Stimulated activated memory B cell treated with anti-CD40 and anti-IgM and Interleukin-4, amounts not matched to agents 10 μg/mL and 1 μg/mL and 100 μg/mL, for 72 hours (primary cell): Measurements from ENCODE around the gene WASF2.
"Not testable (repeated sequence)": the region's sequence is repeated elsewhere in the genome, so short reads cannot be mapped to it uniquely, and the experiment has no call there.

Experiments
- ATAC-seq: fragments of 150-1000 bp; cut with Tn5 transposase; 2 replicates; pipeline ENCODE4 v1.10.0; 2021
- H3K27ac Mint-ChIP-seq: one replicate; pipeline ENCODE4 v1.8.0; 2022; ENCODE audit warnings: mild to moderate bottlenecking, mixed read lengths
- H3K27me3 Mint-ChIP-seq: one replicate; pipeline ENCODE4 v1.8.0; 2022; ENCODE audit warnings: mixed read lengths
- H3K36me3 Mint-ChIP-seq: one replicate; pipeline ENCODE4 v1.8.0; 2022; ENCODE audit warnings: mixed read lengths
- H3K4me1 Mint-ChIP-seq: one replicate; pipeline ENCODE4 v1.8.0; 2022; ENCODE audit warnings: mixed read lengths
- H3K4me3 Mint-ChIP-seq: one replicate; pipeline ENCODE4 v1.8.0; 2022; ENCODE audit warnings: mild to moderate bottlenecking, moderate library complexity, mixed read lengths
- H3K9me3 Mint-ChIP-seq: one replicate; pipeline ENCODE4 v1.8.0; 2022; ENCODE audit warnings: mixed read lengths

The WASF2 gene

GRCh38 chr1:27489501-27489972 lies 430 bp downstream of the WASF2 start:
- Mint-ChIP-seq H3K27me3 (no peaks in the 10 kb centered on the region), H3K36me3 (peaks cover 3% of the 10 kb centered on the region), H3K4me1 (peaks cover 51% of the 10 kb centered on the region), H3K9me3 (no peaks in the 10 kb centered on the region), H3K27ac (peak overlapping the region; percentile 100), H3K4me3 (peak overlapping the region; percentile 91)
- peak; percentile 50 for ATAC-seq

GRCh38 chr1:27487966-27488884 lies 1.7 kb downstream of the WASF2 start:
- peak overlapping the region; percentile 91 for H3K4me3 Mint-ChIP-seq
- ATAC-seq: no peak
- peak overlapping the region; percentile 100 for H3K27ac Mint-ChIP-seq
- no peaks in the 10 kb centered on the region for H3K9me3 Mint-ChIP-seq
- peaks cover 58% of the 10 kb centered on the region for H3K4me1 Mint-ChIP-seq
- peaks cover 3% of the 10 kb centered on the region for H3K36me3 Mint-ChIP-seq
- H3K27me3 Mint-ChIP-seq: no peaks in the 10 kb centered on the region

GRCh38 chr1:27485363-27485762 lies 4.6 kb downstream of the WASF2 start:
- Mint-ChIP-seq H3K4me1 (peaks cover 64% of the 10 kb centered on the region), H3K36me3 (peaks cover 3% of the 10 kb centered on the region), H3K27ac (no peak overlapping the region), H3K9me3 (no peaks in the 10 kb centered on the region), H3K4me3 (no peak overlapping the region), H3K27me3 (no peaks in the 10 kb centered on the region)
- no peak for ATAC-seq

GRCh38 chr1:27483659-27484058 lies 6.3 kb downstream of the WASF2 start:
- Mint-ChIP-seq H3K36me3 (peaks cover 3% of the 10 kb centered on the region), H3K9me3 (no peaks in the 10 kb centered on the region), H3K4me1 (peaks cover 72% of the 10 kb centered on the region), H3K27ac (peak overlapping the region; percentile 74), H3K4me3 (peak overlapping the region; percentile 18), H3K27me3 (no peaks in the 10 kb centered on the region)
- ATAC-seq: no peak

GRCh38 chr1:27481994-27482620 lies 7.9 kb downstream of the WASF2 start:
- no peak for ATAC-seq
- Mint-ChIP-seq H3K27me3 (no peaks in the 10 kb centered on the region), H3K9me3 (no peaks in the 10 kb centered on the region), H3K36me3 (peaks cover 13% of the 10 kb centered on the region), H3K27ac (peak overlapping the region; percentile 74), H3K4me3 (no peak overlapping the region), H3K4me1 (peaks cover 75% of the 10 kb centered on the region)

GRCh38 chr1:27478098-27478497 lies 11.9 kb downstream of the WASF2 start:
- H3K27me3 Mint-ChIP-seq: no peaks in the 10 kb centered on the region
- H3K4me3 Mint-ChIP-seq: peak overlapping the region; percentile 70
- no peaks in the 10 kb centered on the region for H3K9me3 Mint-ChIP-seq
- peak overlapping the region; percentile 84 for H3K27ac Mint-ChIP-seq
- peaks cover 29% of the 10 kb centered on the region for H3K36me3 Mint-ChIP-seq
- peaks cover 92% of the 10 kb centered on the region for H3K4me1 Mint-ChIP-seq
- ATAC-seq: no peak

GRCh38 chr1:27476237-27476636 lies 13.7 kb downstream of the WASF2 start:
- Mint-ChIP-seq H3K27ac (peak overlapping the region; percentile 51), H3K36me3 (peaks cover 38% of the 10 kb centered on the region), H3K27me3 (no peaks in the 10 kb centered on the region), H3K4me1 (peaks cover 92% of the 10 kb centered on the region), H3K9me3 (no peaks in the 10 kb centered on the region), H3K4me3 (no peak overlapping the region)
- ATAC-seq: no peak

GRCh38 chr1:27475720-27476119 lies 14.2 kb downstream of the WASF2 start:
- peak overlapping the region; percentile 51 for H3K27ac Mint-ChIP-seq
- peaks cover 43% of the 10 kb centered on the region for H3K36me3 Mint-ChIP-seq
- no peaks in the 10 kb centered on the region for H3K27me3 Mint-ChIP-seq
- H3K9me3 Mint-ChIP-seq: no peaks in the 10 kb centered on the region
- peaks cover 92% of the 10 kb centered on the region for H3K4me1 Mint-ChIP-seq
- no peak overlapping the region for H3K4me3 Mint-ChIP-seq
- no peak for ATAC-seq

GRCh38 chr1:27473755-27474154 lies 16.2 kb downstream of the WASF2 start:
- peaks cover 94% of the 10 kb centered on the region for H3K4me1 Mint-ChIP-seq
- no peak overlapping the region for H3K4me3 Mint-ChIP-seq
- H3K27ac Mint-ChIP-seq: peak overlapping the region; percentile 76
- no peaks in the 10 kb centered on the region for H3K9me3 Mint-ChIP-seq
- no peaks in the 10 kb centered on the region for H3K27me3 Mint-ChIP-seq
- ATAC-seq: no peak
- H3K36me3 Mint-ChIP-seq: peaks cover 62% of the 10 kb centered on the region

- Mint-ChIP-seq H3K36me3 (peaks cover 62% of the 10 kb centered on the region), H3K4me1 (peaks cover 91% of the 10 kb centered on the region)
- not testable (repeated sequence) for H3K27ac Mint-ChIP-seq, H3K4me3 Mint-ChIP-seq, ATAC-seq, H3K9me3 Mint-ChIP-seq, H3K27me3 Mint-ChIP-seq
These were observed 17.9 kb downstream of the WASF2 start for GRCh38 chr1:27472098-27472497.

GRCh38 chr1:27471477-27471876 lies 18.5 kb downstream of the WASF2 start:
- peaks cover 86% of the 10 kb centered on the region for H3K4me1 Mint-ChIP-seq
- no peaks in the 10 kb centered on the region for H3K27me3 Mint-ChIP-seq
- ATAC-seq: no peak
- no peak overlapping the region for H3K4me3 Mint-ChIP-seq
- no peak overlapping the region for H3K27ac Mint-ChIP-seq
- H3K9me3 Mint-ChIP-seq: no peaks in the 10 kb centered on the region
- peaks cover 58% of the 10 kb centered on the region for H3K36me3 Mint-ChIP-seq

GRCh38 chr1:27469334-27469733 lies 20.6 kb downstream of the WASF2 start:
- peak overlapping the region; percentile 1 for H3K27ac Mint-ChIP-seq
- no peak for ATAC-seq
- no peak overlapping the region for H3K4me3 Mint-ChIP-seq
- H3K36me3 Mint-ChIP-seq: peaks cover 67% of the 10 kb centered on the region
- no peaks in the 10 kb centered on the region for H3K27me3 Mint-ChIP-seq
- H3K4me1 Mint-ChIP-seq: peaks cover 85% of the 10 kb centered on the region
- no peaks in the 10 kb centered on the region for H3K9me3 Mint-ChIP-seq

- H3K4me1 Mint-ChIP-seq: peaks cover 75% of the 10 kb centered on the region
- not testable (repeated sequence) for H3K27me3 Mint-ChIP-seq, H3K4me3 Mint-ChIP-seq, H3K9me3 Mint-ChIP-seq, ATAC-seq
- H3K36me3 Mint-ChIP-seq: peaks cover 59% of the 10 kb centered on the region
- H3K27ac Mint-ChIP-seq: peak overlapping the region; percentile 62
These were observed 21.6 kb downstream of the WASF2 start for GRCh38 chr1:27468378-27468777.

GRCh38 chr1:27464926-27465647 lies 24.9 kb downstream of the WASF2 start:
- Mint-ChIP-seq H3K4me1 (peaks cover 58% of the 10 kb centered on the region), H3K27ac (peak overlapping the region; percentile 51), H3K9me3 (no peaks in the 10 kb centered on the region), H3K36me3 (peaks cover 39% of the 10 kb centered on the region), H3K4me3 (no peak overlapping the region), H3K27me3 (no peaks in the 10 kb centered on the region)
- no peak for ATAC-seq

- not testable (repeated sequence) for ATAC-seq, H3K9me3 Mint-ChIP-seq, H3K27ac Mint-ChIP-seq, H3K4me3 Mint-ChIP-seq, H3K27me3 Mint-ChIP-seq
- Mint-ChIP-seq H3K36me3 (peaks cover 27% of the 10 kb centered on the region), H3K4me1 (peaks cover 48% of the 10 kb centered on the region)
These were observed 26.1 kb downstream of the WASF2 start for GRCh38 chr1:27463916-27464315.
